DMS 273 (cell line): ENCODE data around the gene GCG.

ENCODE experiments used
- DNase-seq: peaks from one replicate; lab custom pipeline; 2025; ENCODE audit not compliant: unreplicated experiment; lab: John Stamatoyannopoulos, UW

GCG gene

DNA sequence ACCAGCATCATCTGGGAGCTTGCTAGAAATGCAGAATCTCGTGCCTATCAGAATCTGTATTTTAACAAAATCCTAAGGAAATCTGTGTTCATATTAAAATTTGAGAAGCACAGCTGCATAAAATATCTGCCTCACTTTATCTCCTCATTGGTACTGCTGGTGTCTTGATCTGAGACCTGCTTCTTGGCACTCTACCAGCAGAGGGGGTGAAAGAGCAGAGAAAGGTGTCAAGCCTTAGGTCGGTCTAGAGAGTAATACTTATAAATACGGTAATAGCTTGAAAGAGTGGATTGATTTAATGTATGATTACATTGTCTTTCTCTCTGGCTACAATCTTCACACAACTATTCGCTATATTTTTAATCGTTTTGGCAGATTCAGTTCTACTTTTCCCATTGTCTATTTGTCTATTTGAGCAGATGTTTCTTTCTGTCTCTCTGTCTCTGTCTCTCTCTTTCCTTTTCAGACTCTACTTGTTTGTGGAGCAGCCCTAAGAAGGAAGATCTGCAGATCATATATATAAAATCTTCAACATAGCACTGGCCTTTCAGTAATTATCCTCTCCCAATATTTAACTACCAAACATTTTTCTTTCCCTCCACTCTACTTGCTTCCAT lies 1.7 kb upstream of the GCG start:
- peak; percentile 86 for DNase-seq

GRCh38 chr2:162149940-162150339 lies 2.1 kb downstream of the GCG start:
- no peak for DNase-seq

DNA sequence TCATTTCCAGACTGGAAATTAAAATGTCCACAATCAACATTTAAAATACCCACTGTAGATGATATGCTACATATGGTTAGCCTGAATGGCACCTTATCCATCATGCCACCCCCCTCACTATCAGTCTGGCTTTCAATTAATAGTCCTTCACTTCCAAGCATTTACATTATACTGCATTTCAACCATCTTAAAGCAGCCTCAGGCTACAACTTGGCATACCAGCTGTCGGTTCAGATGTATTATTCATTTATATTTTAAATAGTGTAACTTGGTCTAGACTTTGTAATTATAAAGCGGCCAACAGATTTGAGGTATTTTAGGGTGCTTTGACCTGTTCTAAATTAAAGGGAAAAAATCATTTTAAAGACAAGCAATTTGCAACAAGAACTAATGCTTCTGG lies 2.6 kb downstream of the GCG start:
- peak; percentile 19 for DNase-seq

DNA sequence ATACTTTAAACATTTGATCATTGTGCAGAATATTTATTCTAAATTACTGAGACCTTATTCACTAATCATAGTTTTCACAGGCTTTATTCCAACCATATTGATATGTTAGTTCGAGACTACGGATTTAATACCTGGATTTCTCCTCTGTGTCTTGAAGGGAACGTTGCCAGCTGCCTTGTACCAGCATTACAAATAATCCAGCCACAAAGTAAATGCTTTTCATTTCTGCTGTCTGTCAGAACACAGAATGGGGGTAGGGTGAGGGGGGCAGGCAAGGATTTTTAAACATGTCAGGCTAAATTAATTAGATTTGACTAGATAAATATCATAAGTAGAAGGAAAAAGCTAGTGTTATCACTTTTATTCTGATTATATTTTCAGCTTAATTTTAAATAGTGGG lies 3.1 kb downstream of the GCG start:
- no peak for DNase-seq

DNA sequence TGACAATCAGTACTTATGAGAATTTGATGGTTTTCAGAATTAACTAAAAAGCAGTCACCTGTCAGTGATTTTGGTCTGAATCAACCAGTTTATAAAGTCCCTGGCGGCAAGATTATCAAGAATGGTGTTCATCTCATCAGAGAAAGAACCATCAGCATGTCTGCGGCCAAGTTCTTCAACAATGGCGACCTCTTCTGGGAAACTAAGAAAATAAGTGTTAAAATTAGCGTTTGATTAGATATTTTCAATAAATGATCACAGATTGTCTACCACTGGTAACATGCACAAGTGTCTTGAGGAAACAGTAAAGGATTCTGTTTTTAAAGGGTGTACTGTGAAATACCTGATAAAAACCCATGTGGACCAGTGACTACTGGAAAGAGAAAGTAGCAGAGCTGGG lies 8.1 kb downstream of the GCG start:
- DNase-seq = no peak

GRCh38 chr2:162138310-162138709 lies 13.7 kb downstream of the GCG start:
- DNase-seq = no peak

DNA sequence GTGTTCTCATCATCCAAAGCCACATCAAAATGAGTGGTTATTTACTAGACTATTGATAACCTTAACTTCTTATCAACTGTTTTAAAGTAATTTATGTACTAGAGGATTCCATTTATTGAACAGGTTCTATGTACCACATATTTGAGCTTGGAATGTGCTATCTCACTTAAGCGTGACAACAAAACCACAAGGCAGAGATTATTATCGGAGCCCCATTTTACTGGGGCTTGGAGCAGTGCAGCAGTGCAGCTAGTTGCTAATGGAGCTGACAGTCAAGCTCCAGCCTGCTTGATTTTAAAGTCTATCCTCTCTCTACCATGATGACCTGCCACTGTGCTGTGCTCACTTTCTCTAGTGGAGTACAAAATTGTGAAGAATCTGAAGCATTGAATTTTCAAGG lies 24.6 kb downstream of the GCG start:
- DNase-seq = no peak

GRCh38 chr2:162126527-162126926 lies 25.5 kb downstream of the GCG start:
- DNase-seq = no peak

DNA sequence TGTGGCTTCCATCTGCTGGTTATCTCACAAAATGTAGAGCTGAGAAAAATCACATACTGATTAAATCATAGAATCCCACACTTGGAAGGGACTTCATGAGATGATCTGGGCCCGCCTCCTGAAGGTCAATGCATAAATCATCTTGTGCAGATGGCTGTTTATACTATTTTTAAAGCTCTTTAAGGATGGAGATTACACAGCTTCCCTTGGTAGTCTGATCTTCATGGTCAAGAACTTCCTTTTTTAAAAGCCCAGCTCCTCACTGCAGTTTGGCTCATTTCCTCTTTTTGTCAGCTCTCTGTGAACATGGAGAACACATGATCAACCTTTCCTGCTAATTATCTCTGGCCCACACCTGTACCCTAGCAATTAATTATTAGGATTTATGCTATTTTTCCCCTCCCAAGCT lies 25.9 kb downstream of the GCG start:
- DNase-seq = no peak

GRCh38 chr2:162125138-162125537 lies 26.9 kb downstream of the GCG start:
- no peak for DNase-seq

DNA sequence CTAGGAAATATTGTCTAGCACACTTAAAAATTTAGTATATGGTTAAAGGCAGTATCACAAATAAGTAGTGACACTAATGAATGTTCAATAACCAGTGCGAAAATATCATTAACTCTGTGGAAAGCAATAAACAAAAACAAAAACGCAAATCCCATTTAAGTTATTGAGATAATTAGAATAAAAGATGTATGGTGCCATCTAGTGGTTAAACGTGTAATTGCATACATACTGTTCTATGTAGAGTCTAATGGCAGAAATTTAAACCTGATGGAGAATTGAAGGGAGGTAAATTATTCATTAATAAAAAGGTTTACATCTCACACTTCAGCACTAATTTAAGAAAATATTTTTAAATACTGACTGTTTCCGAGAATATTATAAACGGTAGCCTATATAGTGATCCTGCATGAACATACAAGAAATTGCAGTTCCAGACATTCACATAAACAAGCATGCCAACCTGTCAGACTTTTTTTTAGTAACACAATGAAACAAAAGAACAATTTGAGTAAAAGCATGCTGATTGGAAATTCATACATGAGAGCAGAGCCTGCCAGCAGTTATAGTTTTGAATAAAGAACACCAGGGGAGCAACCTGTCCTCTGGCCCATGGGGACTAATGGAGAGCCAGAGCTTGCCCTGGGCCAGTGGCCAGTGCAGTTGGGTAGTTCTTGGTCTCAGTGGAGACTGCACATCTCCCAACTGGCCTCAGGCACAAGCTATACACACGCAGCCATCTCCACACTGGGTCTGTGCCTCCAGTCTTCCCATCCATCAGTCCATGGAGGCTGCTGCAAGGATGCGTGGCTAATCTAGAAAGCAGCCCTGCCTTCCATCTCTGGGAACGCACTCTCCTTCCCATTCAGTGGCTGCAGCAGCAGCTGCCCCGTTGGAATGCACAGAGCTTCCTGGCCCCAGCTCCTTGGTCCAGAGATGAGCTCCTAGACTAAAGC lies 28.0 kb downstream of the GCG start:
- peak; percentile 87 for DNase-seq

DNA sequence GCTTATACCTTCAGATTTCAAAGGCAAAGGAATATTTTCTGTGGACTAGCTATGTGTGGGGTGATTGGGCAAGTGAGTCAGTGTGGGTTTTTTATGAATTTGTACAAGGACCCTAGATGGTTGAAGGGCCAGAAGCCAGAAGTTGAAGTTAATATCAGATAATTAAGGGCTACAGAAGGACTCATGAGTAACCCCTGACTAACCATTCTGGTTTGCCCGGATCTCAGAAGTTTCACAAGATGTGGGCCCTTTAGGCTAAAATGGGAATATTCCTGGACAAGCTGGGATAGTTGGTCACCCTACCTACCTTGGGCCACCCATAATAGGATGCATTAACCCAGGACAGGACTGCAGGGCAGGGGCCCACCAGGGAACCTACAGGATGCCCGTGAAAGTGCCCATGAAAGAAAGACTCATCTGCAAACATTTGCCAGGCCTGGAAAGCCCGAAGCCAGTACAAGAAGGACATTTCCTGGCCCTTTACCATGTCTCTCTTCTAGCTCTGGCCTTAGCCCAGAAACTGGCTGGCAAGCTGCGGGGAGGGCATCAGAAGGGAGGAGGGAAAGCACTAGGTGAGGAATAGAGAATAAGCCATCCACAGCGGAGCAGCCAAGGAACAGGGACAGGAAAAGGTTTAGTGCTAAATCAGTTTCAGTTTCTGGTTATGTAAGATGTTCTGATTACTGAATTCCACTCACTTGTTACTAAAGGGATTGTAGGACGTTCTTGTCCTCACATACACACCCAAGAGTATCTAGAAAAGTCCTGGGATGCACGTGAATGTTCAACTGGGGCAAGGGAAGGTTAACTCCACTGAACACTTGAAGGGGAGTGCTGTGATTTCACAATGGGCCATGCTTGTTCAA lies 33.6 kb downstream of the GCG start:
- DNase-seq = no peak

DNA sequence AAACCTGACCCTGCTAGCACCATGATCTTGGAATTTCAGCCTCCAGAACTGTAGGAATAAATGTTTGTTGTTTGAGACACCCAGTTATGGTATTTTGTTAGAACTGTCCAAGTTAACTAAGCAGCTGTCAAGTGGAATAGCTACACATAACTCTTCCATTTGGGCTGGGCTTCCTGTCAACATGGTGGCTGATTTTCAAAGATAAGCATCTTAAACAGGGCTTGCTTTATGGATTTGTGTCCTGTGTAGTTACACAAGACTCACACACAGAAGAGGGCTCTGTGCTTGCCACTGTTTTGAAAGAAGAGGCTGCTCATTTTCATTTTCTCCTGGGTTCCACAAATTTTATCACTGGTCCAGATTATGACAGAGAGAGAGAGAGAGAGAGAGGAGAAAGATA lies 35.7 kb downstream of the GCG start:
- no peak for DNase-seq

- no peak for DNase-seq
These were observed 37.0 kb downstream of the GCG start for GRCh38 chr2:162115076-162115475.

DNA sequence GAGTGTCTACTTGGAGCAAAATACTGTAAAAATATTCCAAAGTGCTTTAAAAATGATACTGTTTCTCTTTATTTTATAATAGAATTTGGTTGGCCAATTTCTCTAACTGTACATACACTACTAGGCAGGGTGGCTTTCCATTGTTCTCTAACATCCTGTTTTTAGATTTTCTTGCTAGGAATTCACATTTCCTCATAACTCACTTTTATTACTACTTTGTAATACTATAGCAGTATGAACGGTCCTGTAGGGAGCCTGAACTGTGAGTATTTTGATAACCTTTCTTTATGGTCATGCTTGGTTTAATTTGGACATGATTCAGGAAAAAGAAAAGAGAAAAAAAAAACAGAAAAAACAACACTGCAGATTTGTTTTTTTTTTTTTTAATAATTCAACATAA lies 37.8 kb downstream of the GCG start:
- no peak for DNase-seq

- no peak for DNase-seq
These were observed 38.3 kb downstream of the GCG start for GRCh38 chr2:162113776-162114168.

DNA sequence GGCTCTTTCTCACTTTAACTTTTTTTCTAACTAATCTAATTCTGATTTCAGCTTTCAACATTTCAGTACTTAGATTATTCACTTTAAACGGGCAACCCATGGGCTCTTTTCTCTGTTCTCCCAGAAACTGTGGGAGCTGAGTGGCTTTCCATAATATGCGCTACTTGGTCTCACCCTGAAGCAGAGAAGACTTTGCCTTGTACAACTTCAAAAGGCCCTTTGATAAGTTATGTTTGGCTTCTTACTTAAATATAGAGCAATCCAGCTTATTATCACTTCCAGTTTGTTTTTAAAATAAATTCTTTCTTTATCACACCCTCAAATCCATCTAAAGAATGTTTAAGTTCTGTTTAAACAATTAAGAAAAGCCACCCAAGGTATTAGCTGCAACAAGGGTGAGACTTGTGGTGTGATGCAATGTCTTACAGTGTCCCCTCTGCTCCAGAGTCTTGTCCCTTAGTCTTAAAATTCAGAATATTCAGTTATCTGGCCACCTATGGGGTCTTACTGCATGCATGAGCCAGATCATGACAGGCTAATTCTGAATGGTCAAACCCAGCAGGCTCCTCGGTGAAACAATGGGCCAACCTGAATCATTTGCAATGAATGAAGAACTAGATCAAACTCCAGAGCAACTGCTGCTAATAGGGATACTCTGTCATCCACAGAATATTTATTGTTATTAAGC lies 38.8 kb downstream of the GCG start:
- no peak for DNase-seq

GRCh38 chr2:162111958-162112850 lies 39.8 kb downstream of the GCG start:
- no peak for DNase-seq

DNA sequence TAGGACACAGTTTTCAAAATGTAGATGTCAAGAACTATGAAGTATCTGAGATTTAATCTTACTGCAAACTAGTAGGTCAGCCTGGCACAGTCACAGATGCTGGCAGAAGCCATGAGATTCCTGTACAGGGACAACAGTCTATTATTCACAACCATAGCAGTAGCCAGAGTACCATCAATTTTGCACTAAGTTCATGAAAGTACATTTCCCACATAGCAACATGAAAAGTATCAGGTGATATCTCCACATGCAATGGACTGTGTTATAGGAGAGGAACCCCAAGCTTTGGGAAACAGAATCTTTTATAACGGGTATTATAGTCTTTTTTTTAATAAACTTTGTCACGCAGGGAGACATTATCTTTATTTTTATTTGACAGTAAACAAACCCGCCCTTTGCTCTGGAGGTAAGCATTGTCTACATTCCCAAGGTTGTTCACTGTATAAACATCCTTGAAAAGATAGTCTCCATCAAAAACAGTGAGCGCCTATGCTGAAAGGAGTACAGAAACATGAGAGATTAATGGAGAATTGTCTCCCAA lies 44.6 kb downstream of the GCG start:
- no peak for DNase-seq

DNA sequence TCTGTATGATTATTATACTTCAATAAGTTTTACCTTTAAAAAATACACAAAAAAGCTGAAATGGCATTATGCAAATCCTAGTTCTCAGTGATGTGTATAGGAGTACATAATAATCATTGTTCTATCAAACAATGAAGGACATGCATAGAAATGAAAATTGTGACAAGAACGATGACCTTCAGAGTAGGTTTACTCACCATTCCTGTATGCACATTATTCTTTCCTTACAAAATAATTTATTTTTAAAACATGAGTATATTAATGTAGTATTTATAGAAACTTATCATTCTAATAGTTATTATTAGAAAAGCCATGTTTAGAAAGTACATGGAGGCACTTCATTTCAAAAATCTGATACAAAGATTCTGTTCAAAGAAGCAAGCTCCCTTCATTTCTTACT lies 45.3 kb downstream of the GCG start:
- DNase-seq = no peak
